MM.1S (cell line): ENCODE data around the gene GALNTL6.

Experiments used
- DNase-seq: peaks from one replicate; pipeline ENCODE4 v3.0.0-alpha.2; 2015
- H2AFZ ChIP-seq: fragments of 300-600 bp; sonication (generic); 2 replicates; pipeline ENCODE4 v1.6.0; 2016; ENCODE audit warnings: antibody characterized with exemption, low read length
- H3F3A ChIP-seq: fragments of 300-600 bp; sonication (generic); 2 replicates; pipeline ENCODE4 v1.6.1; 2016; ENCODE audit warnings: mild to moderate bottlenecking, antibody characterized with exemption, low read length, moderate library complexity, mixed read lengths; ENCODE audit not compliant: insufficient read depth
- H3K27ac ChIP-seq: fragments of 300-600 bp; sonication (generic); 2 replicates; pipeline ENCODE4 v1.5.1; 2016; ENCODE audit warnings: mild to moderate bottlenecking, low read length
- H3K27me3 ChIP-seq: fragments of 300-600 bp; sonication (generic); replicated peaks from 2 replicates; pipeline ENCODE4 v1.6.0; 2016; ENCODE audit warnings: low read length; ENCODE audit not compliant: insufficient read depth
- H3K36me3 ChIP-seq: fragments of 300-600 bp; sonication (generic); replicated peaks from 2 replicates; pipeline ENCODE4 v1.6.1; 2016; ENCODE audit warnings: mild to moderate bottlenecking, low read length, mixed read lengths; ENCODE audit not compliant: insufficient read depth
- H3K4me1 ChIP-seq: fragments of 300-600 bp; sonication (generic); 2 replicates; pipeline ENCODE4 v1.6.1; 2016; ENCODE audit warnings: low read length, mixed read lengths
- H3K4me2 ChIP-seq: fragments of 300-600 bp; sonication (generic); 2 replicates; pipeline ENCODE4 v1.6.0; 2016; ENCODE audit warnings: low read depth, low read length
- H3K4me3 ChIP-seq: fragments of 300-600 bp; sonication (generic); 2 replicates; pipeline ENCODE4 v1.5.1; 2016; ENCODE audit warnings: low read length, mixed read lengths
- H3K79me2 ChIP-seq: fragments of 300-600 bp; sonication (generic); 2 replicates; pipeline ENCODE4 v1.6.1; 2016; ENCODE audit warnings: mixed run types, low read length, mixed read lengths
- H3K9ac ChIP-seq: fragments of 300-600 bp; sonication (generic); 2 replicates; pipeline ENCODE4 v1.6.1; 2016; ENCODE audit warnings: low read length, mixed read lengths
- H3K9me2 ChIP-seq: fragments of 300-600 bp; sonication (generic); replicated peaks from 2 replicates; pipeline ENCODE4 v1.6.1; 2016; ENCODE audit warnings: mild to moderate bottlenecking, low read length, mixed read lengths; ENCODE audit not compliant: insufficient read depth
- H3K9me3 ChIP-seq: fragments of 300-600 bp; sonication (generic); replicated peaks from 2 replicates; pipeline ENCODE4 v1.6.1; 2016; ENCODE audit warnings: mild to moderate bottlenecking, low read length, mixed read lengths; ENCODE audit not compliant: insufficient read depth
- H4K20me1 ChIP-seq: fragments of 300-600 bp; sonication (generic); 2 replicates; pipeline ENCODE4 v1.6.1; 2016; ENCODE audit warnings: mild to moderate bottlenecking, low read length, moderate library complexity, mixed read lengths; ENCODE audit not compliant: insufficient read depth
- EZH2 ChIP-seq: fragments of 300-600 bp; sonication (generic); optimal IDR thresholded peaks from 2 replicates; pipeline ENCODE3; 2017; ENCODE audit warnings: low read depth, mild to moderate bottlenecking, antibody characterized with exemption, low read length, mixed read lengths
- EZH2phosphoT487 ChIP-seq: fragments of 300-600 bp; sonication (generic); IDR thresholded peaks from 2 replicates; pipeline ENCODE4 v1.6.1; 2018; ENCODE audit warnings: antibody characterized with exemption, low read length
- TF ChIP-seq, protein P1 (sequence below): fragments of 300-600 bp; sonication (generic); IDR thresholded peaks from 2 replicates; pipeline ENCODE4 v1.5.1; 2016; ENCODE audit warnings: antibody characterized with exemption, low read length, mixed read lengths

GALNTL6 gene

DNA sequence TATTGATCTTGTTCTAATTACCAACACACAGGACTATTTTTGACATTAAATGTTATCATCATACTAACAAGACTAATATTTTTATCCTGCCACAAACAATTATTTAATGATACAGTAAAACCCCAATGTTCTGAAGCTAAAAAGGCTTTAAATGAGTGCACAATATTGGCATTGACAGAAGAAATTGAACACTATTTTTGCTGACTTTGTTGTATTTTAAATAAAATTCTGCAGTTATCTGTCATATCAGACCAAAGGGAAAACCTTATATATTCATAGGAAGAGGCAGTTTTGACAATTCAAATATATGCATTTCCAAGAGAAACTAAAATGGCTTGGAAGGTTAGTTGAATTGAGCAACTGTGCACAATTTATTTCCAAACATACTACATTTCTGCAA lies 957.6 kb downstream of the GALNTL6 start:
- no peak overlapping the region for H3K4me2 ChIP-seq
- TF ChIP-seq, protein P1, sequence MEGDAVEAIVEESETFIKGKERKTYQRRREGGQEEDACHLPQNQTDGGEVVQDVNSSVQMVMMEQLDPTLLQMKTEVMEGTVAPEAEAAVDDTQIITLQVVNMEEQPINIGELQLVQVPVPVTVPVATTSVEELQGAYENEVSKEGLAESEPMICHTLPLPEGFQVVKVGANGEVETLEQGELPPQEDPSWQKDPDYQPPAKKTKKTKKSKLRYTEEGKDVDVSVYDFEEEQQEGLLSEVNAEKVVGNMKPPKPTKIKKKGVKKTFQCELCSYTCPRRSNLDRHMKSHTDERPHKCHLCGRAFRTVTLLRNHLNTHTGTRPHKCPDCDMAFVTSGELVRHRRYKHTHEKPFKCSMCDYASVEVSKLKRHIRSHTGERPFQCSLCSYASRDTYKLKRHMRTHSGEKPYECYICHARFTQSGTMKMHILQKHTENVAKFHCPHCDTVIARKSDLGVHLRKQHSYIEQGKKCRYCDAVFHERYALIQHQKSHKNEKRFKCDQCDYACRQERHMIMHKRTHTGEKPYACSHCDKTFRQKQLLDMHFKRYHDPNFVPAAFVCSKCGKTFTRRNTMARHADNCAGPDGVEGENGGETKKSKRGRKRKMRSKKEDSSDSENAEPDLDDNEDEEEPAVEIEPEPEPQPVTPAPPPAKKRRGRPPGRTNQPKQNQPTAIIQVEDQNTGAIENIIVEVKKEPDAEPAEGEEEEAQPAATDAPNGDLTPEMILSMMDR, result no peak
- TF ChIP-seq EZH2, result no peak
- TF ChIP-seq EZH2phosphoT487, result no peak
- no peak overlapping the region for H3K4me3 ChIP-seq
- no peaks in the 10 kb centered on the region for H3K4me1 ChIP-seq
- DNase-seq, result no peak
- H3K27ac ChIP-seq, result no peak overlapping the region
- no peaks in the 10 kb centered on the region for H3K27me3 ChIP-seq
- H2AFZ ChIP-seq, result no peak overlapping the region
- H3K9me2 ChIP-seq, result no peaks in the 10 kb centered on the region
- no peaks in the 10 kb centered on the region for H4K20me1 ChIP-seq
- no peaks in the 10 kb centered on the region for H3F3A ChIP-seq
- H3K36me3 ChIP-seq, result no peaks in the 10 kb centered on the region
- H3K9ac ChIP-seq, result no peak overlapping the region
- no peaks in the 10 kb centered on the region for H3K79me2 ChIP-seq
- H3K9me3 ChIP-seq, result no peaks in the 10 kb centered on the region

DNA sequence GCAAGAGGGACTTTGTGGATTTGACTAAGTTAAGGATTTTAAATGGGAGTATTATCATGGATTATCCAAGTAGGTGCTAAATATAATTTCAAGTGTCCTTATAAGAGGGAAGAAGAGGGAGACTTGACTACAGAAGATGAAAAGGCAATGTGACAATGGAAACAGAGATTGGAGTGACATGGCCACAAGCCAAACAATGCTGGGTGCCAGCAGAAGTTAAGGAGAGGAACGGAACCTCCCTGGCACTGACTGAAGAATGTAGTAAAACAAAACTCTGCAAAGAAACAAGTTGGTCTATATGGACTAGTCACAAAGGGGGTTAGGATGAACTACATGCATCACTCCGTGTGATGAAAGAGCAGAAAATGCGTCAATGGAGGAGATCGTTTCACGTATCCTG lies 959.6 kb downstream of the GALNTL6 start:
- H3K9me2 ChIP-seq, result no peaks in the 10 kb centered on the region
- H3K27ac ChIP-seq, result no peak overlapping the region
- no peak overlapping the region for H3K9ac ChIP-seq
- H3K4me2 ChIP-seq, result no peak overlapping the region
- H3K79me2 ChIP-seq, result no peaks in the 10 kb centered on the region
- DNase-seq, result no peak
- no peaks in the 10 kb centered on the region for H4K20me1 ChIP-seq
- H3K36me3 ChIP-seq, result no peaks in the 10 kb centered on the region
- no peak overlapping the region for H3K4me3 ChIP-seq
- TF ChIP-seq EZH2 (no peak), EZH2phosphoT487 (no peak)
- TF ChIP-seq, protein P1, result no peak
- no peaks in the 10 kb centered on the region for H3F3A ChIP-seq
- no peaks in the 10 kb centered on the region for H3K9me3 ChIP-seq
- no peaks in the 10 kb centered on the region for H3K4me1 ChIP-seq
- no peaks in the 10 kb centered on the region for H3K27me3 ChIP-seq
- H2AFZ ChIP-seq, result no peak overlapping the region

DNA sequence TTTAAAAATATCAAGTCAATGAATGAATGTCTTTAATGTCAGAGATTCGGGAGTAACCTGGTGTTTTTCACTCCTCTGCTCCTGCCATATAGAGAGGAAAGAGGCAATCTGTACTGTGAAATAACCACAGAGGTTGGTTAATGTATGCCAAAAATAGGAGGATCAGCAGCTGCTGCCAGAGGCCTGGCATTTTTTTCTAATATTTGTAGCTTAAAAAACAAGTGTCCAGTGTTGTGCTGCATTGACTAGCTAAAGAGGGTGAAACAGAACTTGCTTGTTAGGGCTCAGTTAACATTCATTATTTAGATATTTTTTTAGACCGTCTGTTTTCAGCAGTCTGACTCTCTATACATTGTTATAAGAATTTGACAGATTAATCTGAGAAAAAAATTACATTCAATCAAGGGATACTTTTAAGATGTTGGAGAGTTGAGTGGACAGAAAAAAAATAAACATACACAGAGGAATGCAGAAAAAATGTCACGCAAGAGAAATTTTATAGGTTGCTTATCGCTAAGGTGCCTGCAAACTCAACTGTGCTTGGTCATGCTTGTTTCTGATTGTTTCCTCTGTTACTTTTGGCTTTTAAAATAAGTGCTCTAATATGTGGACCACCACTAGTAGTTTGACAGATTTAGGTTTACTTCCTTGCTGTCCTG lies 963.1 kb downstream of the GALNTL6 start:
- H3K4me2 ChIP-seq, result no peak overlapping the region
- H3K79me2 ChIP-seq, result no peaks in the 10 kb centered on the region
- no peaks in the 10 kb centered on the region for H3K36me3 ChIP-seq
- TF ChIP-seq EZH2, result no peak
- TF ChIP-seq, protein P1, result no peak
- no peak for TF ChIP-seq EZH2phosphoT487
- no peak overlapping the region for H3K9ac ChIP-seq
- no peaks in the 10 kb centered on the region for H3K9me3 ChIP-seq
- H3K4me1 ChIP-seq, result no peaks in the 10 kb centered on the region
- no peaks in the 10 kb centered on the region for H3K9me2 ChIP-seq
- no peaks in the 10 kb centered on the region for H3F3A ChIP-seq
- DNase-seq, result no peak
- no peak overlapping the region for H2AFZ ChIP-seq
- H3K27me3 ChIP-seq, result no peaks in the 10 kb centered on the region
- no peaks in the 10 kb centered on the region for H4K20me1 ChIP-seq
- H3K27ac ChIP-seq, result no peak overlapping the region
- H3K4me3 ChIP-seq, result no peak overlapping the region
